RKO (cell line): Measurements from ENCODE around the gene SGPP2.
"Not testable (repeated sequence)": the region's sequence is repeated elsewhere in the genome, so short reads cannot be mapped to it uniquely, and the experiment has no call there.

Experiments used
- DNase-seq: peaks from one replicate; pipeline ENCODE4 v3.0.0-alpha.2; 2016; ENCODE audit warnings: low spot score

Gene SGPP2

GRCh38 chr2:222424276-222424728 lies at the start of gene SGPP2:
Gene SGPP2, plus strand, starts transcription at chr2:222424543. Its CDS starts 60 bp downstream, at chr2:222424603.
- DNase-seq = no peak

DNA sequence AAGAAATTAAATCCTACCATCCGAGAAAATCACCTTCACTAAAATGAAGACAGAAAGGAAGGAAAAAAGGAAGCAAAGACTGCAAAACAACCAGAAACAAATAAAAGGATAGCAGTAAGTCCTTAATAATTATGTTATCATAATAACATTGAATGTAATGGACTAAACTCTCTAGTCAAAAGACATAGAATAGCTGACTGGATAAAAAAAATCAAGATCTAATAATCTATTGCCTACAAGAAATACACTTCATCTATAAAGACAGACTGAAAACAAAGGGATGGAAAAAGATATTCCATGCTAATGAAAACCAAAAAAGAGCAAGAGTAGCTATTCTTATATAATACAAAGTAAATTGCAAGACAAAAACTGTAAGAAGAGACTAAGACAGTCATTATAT lies 48.5 kb upstream of the SGPP2 start:
- no peak for DNase-seq

- DNase-seq = no peak
These were observed 43.9 kb upstream of the SGPP2 start for GRCh38 chr2:222380456-222380855.

GRCh38 chr2:222381566-222381965 lies 42.8 kb upstream of the SGPP2 start:
- no peak for DNase-seq

GRCh38 chr2:222383255-222383654 lies 41.1 kb upstream of the SGPP2 start:
- DNase-seq = no peak

- no peak for DNase-seq
These were observed 32.5 kb upstream of the SGPP2 start for GRCh38 chr2:222391743-222392285.

DNA sequence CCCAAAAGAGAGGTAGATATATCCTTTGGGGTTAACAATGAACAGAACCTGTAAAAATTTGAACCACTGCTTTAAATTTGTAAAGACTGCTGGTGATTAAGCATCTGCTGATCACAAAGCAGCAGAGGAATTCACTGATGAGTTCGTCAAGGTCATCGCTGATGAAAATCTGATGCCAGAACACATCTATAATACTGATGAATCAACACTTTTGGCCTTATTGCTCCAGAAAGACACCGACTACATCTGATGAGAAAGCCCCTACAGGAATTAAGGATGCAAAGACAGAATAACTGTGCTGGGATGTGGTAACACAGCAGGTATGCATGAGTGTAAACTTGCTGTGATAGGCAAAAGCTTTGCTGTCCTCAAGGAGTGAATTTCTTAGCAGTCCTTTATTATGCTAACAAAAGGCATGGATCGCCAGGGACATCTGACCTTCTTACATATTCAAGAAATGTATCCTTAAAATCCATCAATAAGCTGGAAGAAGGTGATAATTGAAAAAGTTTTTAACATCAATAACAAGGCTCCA lies 30.5 kb upstream of the SGPP2 start:
- DNase-seq = no peak

DNA sequence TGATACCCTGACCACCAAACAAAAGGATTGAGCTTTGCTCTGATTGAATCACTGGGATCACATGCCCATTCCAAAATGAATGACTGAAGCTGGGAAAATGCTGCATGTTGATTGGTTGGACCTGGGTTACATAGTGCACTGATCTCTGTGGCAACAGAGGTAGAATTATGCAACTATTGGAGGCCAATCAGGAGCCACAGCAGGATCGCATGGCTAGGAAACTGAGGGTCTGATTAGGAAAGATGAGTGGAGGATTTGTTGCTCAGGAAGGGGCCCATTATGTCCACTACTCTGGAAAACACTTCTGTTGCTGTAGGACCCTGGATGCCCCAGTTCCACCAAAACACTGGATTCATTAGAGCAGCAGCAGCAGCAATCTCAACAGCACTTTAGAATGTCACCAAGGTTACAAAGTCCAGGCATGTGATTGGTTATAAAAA lies 25.9 kb upstream of the SGPP2 start:
- DNase-seq = no peak

GRCh38 chr2:222399038-222399783 lies 25.1 kb upstream of the SGPP2 start:
- DNase-seq = no peak

- no peak for DNase-seq
These were observed 20.0 kb upstream of the SGPP2 start for GRCh38 chr2:222404151-222404905.

DNA sequence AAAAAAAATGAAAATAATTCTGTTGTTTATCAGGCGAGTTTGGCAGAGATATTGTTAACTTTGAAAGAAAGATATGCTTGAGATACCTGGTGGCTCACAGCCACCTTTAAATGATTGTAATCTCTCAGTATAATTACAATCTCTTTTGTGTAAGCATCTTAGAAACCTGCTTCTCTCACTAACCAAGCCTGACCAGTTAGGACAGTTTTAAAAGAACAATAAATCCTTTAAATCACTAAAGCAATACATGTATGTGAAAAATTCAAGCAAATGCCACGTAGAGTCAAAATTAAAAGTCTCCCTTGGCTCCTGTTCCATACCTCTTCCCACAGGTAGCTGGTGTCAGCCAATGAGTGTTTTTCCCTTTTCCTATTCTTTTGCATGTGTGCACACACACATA lies 15.7 kb upstream of the SGPP2 start:
- DNase-seq = no peak

DNA sequence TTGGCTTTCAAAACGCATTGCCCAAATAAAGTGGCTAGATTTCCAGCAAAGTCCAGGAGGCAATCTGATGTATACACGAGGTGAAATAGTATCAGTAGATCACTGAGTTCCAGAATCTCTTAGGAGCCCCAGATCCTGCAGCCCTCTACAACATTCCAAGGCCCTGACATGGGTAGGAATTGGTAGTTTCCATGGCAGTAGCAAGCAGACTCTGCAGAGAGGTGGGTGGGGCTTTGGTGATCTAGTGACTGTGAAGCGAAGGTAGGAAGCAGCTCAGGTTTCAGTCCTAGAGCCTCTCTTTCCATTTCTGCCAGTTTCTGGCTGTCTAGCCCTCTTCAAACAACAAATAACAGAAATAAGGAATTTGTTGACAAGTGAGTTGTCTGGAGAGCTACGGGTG lies 13.8 kb upstream of the SGPP2 start:
- no peak for DNase-seq

GRCh38 chr2:222412334-222412733 lies 12.0 kb upstream of the SGPP2 start:
- not testable (repeated sequence) for DNase-seq

- peak; percentile 7 for DNase-seq
These were observed 10.9 kb upstream of the SGPP2 start for GRCh38 chr2:222413295-222413911.

GRCh38 chr2:222418739-222419138 lies 5.6 kb upstream of the SGPP2 start:
- DNase-seq = no peak

DNA sequence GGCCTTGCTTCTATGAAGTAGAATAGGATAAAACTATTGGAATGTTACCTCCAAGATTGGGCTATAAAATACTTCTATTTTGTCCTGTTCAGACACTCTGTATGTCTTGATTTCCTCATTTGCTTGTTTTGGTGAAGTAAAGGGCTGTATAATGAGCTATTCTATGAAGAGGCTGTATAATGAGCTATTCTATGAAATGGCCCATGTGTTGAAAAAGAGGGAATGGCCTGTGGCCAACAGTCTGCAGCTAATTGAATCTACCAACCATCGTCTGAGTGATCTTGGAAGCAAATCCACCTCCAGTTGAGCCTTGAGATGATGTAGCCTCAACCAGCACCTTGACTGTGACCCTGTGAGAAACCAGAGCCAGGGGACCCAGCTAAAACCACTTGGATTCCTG lies 3.8 kb upstream of the SGPP2 start:
- no peak for DNase-seq

DNA sequence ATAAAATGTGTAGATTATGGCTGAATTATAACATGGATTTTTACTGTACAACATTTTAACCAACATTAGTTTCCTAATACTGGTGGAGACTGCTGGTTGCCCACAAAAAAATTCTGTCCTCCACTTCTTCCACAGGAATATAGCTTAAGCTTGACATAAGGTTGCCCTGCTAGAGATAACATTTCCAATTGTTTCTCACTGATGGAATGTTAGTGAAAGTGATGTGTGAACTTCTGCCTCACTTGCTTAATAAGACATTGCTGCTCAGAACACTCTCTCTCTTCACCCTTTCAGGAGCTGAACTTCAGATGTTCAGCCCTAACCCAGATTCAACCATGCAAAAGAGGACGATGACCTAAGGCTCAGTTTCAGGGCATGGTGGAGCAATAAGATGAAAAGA lies 2.7 kb upstream of the SGPP2 start:
- DNase-seq = no peak

DNA sequence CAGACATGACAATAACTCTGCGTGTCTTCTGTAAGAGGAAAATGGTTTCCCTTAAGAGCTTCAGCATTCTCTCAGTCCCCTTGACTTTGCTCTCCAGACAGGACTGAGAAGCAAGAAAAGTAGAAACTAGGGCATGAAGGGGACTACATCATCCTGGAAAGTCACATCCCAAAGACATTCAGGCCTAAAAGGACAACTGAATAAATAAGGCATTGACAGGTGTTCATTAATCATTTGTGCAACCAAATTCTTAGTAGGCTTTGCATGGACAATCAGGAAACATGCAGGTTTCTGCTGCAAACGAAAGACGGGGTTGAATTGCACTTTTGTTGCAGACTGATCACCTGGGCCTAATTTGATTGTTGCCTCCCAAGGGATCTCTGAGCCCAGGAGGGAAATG lies 1.2 kb upstream of the SGPP2 start:
- no peak for DNase-seq

DNA sequence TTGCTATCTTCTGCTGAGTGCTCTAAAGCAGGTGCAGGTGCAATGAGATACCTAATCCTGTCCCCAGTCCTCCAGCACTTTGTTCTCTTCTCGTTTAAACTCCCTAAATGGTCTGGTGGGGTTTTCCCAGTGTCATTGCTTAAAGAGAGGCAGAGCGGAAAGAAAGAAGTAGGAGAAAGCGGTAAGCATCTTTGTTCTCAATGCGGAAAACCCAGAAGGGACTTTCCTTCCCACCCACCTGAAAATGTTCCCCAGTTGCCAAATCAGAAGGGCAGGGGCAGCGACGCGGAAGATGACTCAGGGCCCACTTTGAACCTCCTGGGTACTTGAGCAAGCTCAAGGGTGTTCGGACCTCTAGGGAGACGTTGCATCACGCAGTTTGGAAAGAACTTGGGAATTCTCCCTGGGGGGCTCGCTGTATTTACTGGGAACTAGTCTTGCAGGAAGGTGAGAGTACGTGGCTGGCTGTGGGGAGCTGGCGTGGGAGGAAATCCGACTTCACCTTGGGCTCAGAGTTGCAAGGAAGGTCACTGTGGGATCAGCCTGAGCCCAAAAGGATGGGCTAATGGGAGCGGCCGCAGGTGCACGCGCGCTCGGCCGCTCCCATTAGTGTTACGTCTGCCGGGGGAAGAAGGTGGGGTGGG lies 589 bp upstream of the SGPP2 start:
- no peak for DNase-seq

DNA sequence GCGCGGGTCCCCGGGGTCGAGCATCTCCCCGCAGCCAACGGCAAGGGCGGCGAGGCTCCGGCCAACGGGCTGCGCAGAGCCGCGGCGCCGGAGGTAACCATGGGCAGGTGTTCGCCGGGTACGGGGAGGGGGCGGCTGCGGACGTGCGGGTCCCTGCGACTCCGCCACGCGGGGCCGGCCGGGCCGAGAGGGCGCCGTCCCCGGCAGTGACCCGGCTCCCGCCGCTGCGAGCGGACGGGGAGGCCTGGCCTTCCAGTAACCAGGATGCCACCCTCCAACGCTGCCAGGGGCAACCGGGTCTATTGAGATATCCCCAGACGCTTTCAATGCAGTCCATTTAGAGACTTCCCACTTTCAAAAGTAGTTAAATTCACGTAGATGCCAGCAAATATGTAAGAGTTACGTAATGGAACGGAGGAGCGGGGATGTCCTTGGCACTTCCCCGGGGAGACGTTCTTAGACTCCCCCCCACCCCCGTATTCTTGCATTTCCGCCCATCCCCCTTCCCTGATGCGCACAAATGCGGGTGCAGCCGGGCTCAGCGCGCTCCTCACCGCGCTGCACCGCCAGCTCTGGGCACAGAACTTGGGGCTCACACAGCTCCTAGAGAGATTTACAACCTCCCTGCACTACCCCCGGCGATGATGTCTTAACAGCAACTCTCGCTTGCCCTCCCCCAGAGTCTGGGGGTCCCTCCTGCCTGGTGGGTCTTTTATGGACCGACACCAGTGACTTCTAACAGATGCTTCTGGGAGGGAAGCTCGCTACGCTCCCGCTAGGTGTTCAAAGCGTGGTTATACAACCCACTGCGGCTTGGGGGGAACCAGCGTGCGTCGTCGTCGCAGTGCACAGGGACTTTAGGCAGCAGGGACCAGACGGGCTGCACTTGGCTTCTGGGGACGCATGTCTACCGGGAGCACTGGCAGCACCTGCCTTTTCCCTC lies 657 bp downstream of the SGPP2 start:
- no peak for DNase-seq
